ENCODE results near the gene RNF208.
A peak's percentile ranks its signal among the peaks of the same experiment; 100 is the strongest.

Gene RNF208

DNA sequence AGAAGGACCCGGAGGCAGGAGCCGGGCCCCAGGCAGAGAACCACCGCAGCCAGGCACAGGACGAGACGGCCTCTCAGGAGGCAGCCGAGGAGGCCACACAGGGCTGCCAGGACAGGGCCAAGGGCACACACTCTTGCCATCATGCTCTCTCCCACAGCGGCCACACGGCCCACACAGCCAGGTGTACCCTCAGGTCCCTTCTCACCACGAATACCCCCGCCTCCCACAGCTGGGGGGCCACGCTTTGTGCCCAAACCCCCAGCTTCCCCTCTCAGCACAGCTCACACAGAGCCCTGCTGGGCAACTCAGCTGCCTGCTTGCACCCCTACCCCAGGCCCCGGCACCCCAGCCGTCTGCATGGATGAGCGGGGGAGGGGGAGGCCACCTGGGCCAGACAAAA, 28.3 kb downstream of the RNF208 start:
- H3K4me1 ChIP-seq (ENCODE audit: control insufficient read depth, insufficient read depth, low read length): peaks cover 8% of the 10 kb centered on the region; the same call in 1 of the 2 replicates
- CTCF ChIA-PET: interaction anchor here (1.0 to 2.3 kb wide), 3 partner anchors 17 to 42 kb away, joined by 3 to 10 read pairs (median 9); partner anchors contain the start of gene RNF224
- no peak overlapping the region for H3K27ac ChIP-seq (ENCODE audit: extremely low read depth, low read depth, low read length)
- TF ChIP-seq GLIS2 (tag by site-specific recombination; IDR thresholded peaks at IDR 0.05) (0 out of 2 replicates have a peak, but pooled peaks have one; percentile 46), IKZF3 (tag by site-specific recombination; IDR thresholded peaks at IDR 0.05) (no peak), ZIC2 (tag by site-specific recombination; IDR thresholded peaks at IDR 0.05) (peak; percentile 26; the same call in 1 of the 2 replicates), ZNF335 (tag by site-specific recombination; conservative IDR thresholded peaks at IDR 0.05) (peak; percentile 68), KLF8 (tag by site-specific recombination; IDR thresholded peaks at IDR 0.05) (no peak)
- TF ChIP-seq, protein P1, sequence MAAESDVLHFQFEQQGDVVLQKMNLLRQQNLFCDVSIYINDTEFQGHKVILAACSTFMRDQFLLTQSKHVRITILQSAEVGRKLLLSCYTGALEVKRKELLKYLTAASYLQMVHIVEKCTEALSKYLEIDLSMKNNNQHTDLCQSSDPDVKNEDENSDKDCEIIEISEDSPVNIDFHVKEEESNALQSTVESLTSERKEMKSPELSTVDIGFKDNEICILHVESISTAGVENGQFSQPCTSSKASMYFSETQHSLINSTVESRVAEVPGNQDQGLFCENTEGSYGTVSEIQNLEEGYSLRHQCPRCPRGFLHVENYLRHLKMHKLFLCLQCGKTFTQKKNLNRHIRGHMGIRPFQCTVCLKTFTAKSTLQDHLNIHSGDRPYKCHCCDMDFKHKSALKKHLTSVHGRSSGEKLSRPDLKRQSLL (tag by site-specific recombination; IDR thresholded peaks at IDR 0.05): 0 out of 2 replicates have a peak, but pooled peaks have one; percentile 40
- POLR2A ChIA-PET: interaction anchor here (0.9 to 3.1 kb wide), 6 partner anchors 18 to 107 kb away, joined by 4 to 18 read pairs (median 6); partner anchors contain the start of genes MAN1B1 and TUBB4B
- H3K9me3 ChIP-seq (ENCODE audit: control insufficient read depth, insufficient read depth, low read depth, low read length): no peaks in the 10 kb centered on the region
- peaks cover 0 to 30% of the 10 kb centered on the region in 2 experiments; a peak in 1 of 3 replicates for H3K36me3 ChIP-seq (ENCODE audit: control insufficient read depth in 2 of 2, insufficient read depth in 1 of 2, low read length in 2 of 2)
- H3K4me3 ChIP-seq (ENCODE audit: low read depth, low read length): no peak overlapping the region

DNA sequence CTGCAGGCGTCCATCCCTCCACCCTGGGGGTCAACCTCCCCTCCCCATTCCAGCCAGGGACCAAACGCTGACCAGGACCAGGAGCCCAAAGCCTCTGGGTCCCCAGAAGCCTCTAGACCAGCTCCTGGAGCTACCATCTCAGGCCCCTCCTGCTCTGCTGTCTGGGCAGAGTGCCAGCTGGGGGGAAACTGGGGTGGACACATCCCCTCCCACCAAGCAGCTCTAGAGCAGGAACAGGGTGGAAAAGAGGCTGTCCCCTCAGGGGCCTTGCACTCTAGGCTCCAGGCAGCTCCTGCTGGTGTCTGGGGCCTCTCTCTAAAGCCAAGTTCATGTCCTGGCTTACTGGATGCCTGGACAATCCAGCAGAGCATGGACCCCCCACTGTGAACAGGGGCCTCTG, 29.2 kb downstream of the RNF208 start:
- Histone ChIP-seq H3K9me3 (ENCODE audit: control insufficient read depth, insufficient read depth, low read depth, low read length) (no peaks in the 10 kb centered on the region), H3K4me3 (ENCODE audit: low read depth, low read length) (no peak overlapping the region), H3K36me3 (ENCODE audit: control insufficient read depth in 2 of 2, insufficient read depth in 1 of 2, low read length in 2 of 2) (peaks cover 0 to 30% of the 10 kb centered on the region in 2 experiments; a peak in 1 of 3 replicates), H3K27ac (ENCODE audit: extremely low read depth, low read depth, low read length) (no peak overlapping the region), H3K4me1 (ENCODE audit: control insufficient read depth, insufficient read depth, low read length) (peaks cover 6% of the 10 kb centered on the region; the same call in 1 of the 2 replicates)
- ChIA-PET CTCF (interaction anchor here (1.0 to 2.3 kb wide), 3 partner anchors 16 to 44 kb away, joined by 4 to 9 read pairs (median 6); partner anchors contain the start of gene RNF224), POLR2A (interaction anchor here (0.9 to 7.1 kb wide), 11 partner anchors 12 to 158 kb away, joined by 3 to 178 read pairs (median 4); partner anchors contain the start of genes LRRC26, MAN1B1, NDOR1 and TMEM203)
- TF ChIP-seq ZIC2 (tag by site-specific recombination; IDR thresholded peaks at IDR 0.05): peak; percentile 77
- TF ChIP-seq SP2 (tag by site-specific recombination; IDR thresholded peaks at IDR 0.05): no peak
- TF ChIP-seq ZNF48 (tag by site-specific recombination; IDR thresholded peaks at IDR 0.05): no peak
- TF ChIP-seq, protein P2, sequence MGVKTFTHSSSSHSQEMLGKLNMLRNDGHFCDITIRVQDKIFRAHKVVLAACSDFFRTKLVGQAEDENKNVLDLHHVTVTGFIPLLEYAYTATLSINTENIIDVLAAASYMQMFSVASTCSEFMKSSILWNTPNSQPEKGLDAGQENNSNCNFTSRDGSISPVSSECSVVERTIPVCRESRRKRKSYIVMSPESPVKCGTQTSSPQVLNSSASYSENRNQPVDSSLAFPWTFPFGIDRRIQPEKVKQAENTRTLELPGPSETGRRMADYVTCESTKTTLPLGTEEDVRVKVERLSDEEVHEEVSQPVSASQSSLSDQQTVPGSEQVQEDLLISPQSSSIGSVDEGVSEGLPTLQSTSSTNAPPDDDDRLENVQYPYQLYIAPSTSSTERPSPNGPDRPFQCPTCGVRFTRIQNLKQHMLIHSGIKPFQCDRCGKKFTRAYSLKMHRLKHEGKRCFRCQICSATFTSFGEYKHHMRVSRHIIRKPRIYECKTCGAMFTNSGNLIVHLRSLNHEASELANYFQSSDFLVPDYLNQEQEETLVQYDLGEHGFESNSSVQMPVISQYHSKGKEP (tag by site-specific recombination; IDR thresholded peaks at IDR 0.05): no peak
- TF ChIP-seq, protein P3, sequence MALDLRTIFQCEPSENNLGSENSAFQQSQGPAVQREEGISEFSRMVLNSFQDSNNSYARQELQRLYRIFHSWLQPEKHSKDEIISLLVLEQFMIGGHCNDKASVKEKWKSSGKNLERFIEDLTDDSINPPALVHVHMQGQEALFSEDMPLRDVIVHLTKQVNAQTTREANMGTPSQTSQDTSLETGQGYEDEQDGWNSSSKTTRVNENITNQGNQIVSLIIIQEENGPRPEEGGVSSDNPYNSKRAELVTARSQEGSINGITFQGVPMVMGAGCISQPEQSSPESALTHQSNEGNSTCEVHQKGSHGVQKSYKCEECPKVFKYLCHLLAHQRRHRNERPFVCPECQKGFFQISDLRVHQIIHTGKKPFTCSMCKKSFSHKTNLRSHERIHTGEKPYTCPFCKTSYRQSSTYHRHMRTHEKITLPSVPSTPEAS (tag by site-specific recombination; IDR thresholded peaks at IDR 0.05): no peak
- TF ChIP-seq ZNF37A (tag by site-specific recombination; IDR thresholded peaks at IDR 0.05): no peak
- TF ChIP-seq ZNF266 (tag by site-specific recombination; IDR thresholded peaks at IDR 0.05; ENCODE audit: low read depth): no peak
- TF ChIP-seq ZNF558 (tag by site-specific recombination; IDR thresholded peaks at IDR 0.05): no peak
- peak; percentile 34 for TF ChIP-seq GLIS2 (tag by site-specific recombination; IDR thresholded peaks at IDR 0.05)
- no peak for TF ChIP-seq ZNF211 (tag by site-specific recombination; IDR thresholded peaks at IDR 0.05; ENCODE audit: low read depth)
- TF ChIP-seq, protein P4, sequence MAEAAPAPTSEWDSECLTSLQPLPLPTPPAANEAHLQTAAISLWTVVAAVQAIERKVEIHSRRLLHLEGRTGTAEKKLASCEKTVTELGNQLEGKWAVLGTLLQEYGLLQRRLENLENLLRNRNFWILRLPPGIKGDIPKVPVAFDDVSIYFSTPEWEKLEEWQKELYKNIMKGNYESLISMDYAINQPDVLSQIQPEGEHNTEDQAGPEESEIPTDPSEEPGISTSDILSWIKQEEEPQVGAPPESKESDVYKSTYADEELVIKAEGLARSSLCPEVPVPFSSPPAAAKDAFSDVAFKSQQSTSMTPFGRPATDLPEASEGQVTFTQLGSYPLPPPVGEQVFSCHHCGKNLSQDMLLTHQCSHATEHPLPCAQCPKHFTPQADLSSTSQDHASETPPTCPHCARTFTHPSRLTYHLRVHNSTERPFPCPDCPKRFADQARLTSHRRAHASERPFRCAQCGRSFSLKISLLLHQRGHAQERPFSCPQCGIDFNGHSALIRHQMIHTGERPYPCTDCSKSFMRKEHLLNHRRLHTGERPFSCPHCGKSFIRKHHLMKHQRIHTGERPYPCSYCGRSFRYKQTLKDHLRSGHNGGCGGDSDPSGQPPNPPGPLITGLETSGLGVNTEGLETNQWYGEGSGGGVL (tag by site-specific recombination; IDR thresholded peaks at IDR 0.05): peak; percentile 94
- TF ChIP-seq ZNF221 (tag by site-specific recombination; IDR thresholded peaks at IDR 0.05; ENCODE audit: borderline replicate concordance): no peak
- TF ChIP-seq GLI4 (tag by site-specific recombination; IDR thresholded peaks at IDR 0.05): no peak
- TF ChIP-seq, protein P5, sequence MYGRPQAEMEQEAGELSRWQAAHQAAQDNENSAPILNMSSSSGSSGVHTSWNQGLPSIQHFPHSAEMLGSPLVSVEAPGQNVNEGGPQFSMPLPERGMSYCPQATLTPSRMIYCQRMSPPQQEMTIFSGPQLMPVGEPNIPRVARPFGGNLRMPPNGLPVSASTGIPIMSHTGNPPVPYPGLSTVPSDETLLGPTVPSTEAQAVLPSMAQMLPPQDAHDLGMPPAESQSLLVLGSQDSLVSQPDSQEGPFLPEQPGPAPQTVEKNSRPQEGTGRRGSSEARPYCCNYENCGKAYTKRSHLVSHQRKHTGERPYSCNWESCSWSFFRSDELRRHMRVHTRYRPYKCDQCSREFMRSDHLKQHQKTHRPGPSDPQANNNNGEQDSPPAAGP (tag by site-specific recombination; IDR thresholded peaks at IDR 0.05): no peak
- TF ChIP-seq, protein P6, sequence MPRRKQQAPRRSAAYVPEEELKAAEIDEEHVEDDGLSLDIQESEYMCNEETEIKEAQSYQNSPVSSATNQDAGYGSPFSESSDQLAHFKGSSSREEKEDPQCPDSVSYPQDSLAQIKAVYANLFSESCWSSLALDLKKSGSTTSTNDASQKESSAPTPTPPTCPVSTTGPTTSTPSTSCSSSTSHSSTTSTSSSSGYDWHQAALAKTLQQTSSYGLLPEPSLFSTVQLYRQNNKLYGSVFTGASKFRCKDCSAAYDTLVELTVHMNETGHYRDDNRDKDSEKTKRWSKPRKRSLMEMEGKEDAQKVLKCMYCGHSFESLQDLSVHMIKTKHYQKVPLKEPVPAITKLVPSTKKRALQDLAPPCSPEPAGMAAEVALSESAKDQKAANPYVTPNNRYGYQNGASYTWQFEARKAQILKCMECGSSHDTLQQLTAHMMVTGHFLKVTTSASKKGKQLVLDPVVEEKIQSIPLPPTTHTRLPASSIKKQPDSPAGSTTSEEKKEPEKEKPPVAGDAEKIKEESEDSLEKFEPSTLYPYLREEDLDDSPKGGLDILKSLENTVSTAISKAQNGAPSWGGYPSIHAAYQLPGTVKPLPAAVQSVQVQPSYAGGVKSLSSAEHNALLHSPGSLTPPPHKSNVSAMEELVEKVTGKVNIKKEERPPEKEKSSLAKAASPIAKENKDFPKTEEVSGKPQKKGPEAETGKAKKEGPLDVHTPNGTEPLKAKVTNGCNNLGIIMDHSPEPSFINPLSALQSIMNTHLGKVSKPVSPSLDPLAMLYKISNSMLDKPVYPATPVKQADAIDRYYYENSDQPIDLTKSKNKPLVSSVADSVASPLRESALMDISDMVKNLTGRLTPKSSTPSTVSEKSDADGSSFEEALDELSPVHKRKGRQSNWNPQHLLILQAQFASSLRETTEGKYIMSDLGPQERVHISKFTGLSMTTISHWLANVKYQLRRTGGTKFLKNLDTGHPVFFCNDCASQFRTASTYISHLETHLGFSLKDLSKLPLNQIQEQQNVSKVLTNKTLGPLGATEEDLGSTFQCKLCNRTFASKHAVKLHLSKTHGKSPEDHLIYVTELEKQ (tag by site-specific recombination; IDR thresholded peaks at IDR 0.05; ENCODE audit: borderline replicate concordance): no peak
- 0 out of 2 replicates have a peak, but pooled peaks have one; percentile 30 for TF ChIP-seq GLIS1 (tag by site-specific recombination; IDR thresholded peaks at IDR 0.05)
- TF ChIP-seq BCL11B (tag by site-specific recombination; IDR thresholded peaks at IDR 0.05; ENCODE audit: low read depth): no peak
- TF ChIP-seq ZFP41 (tag by site-specific recombination; IDR thresholded peaks at IDR 0.05; ENCODE audit: borderline replicate concordance): no peak
- no peak for TF ChIP-seq ZNF140 (tag by site-specific recombination; IDR thresholded peaks at IDR 0.05)

Data from HEK293 (cell line).